AG09319 (cell line): ENCODE data around the gene TLE3.
A peak's percentile ranks its signal among the peaks of the same experiment; 100 is the strongest.

Experiments
- DNase-seq: peaks from one replicate; pipeline ENCODE4 v3.0.0-alpha.2; 2010; ENCODE audit warnings: low read depth; ENCODE audit errors: extremely low read depth
- CTCF ChIP-seq: IDR thresholded peaks from 2 replicates; pipeline ENCODE4 v1.5.1; 2011; ENCODE audit warnings: low read depth, mild to moderate bottlenecking, inconsistent platforms, low read length, moderate library complexity

The TLE3 gene

GRCh38 chr15:70023769-70024491 lies 73.8 kb downstream of the TLE3 start:
- peak; percentile 31 for DNase-seq
- no peak for TF ChIP-seq CTCF

GRCh38 chr15:70023064-70023768 lies 74.5 kb downstream of the TLE3 start:
- DNase-seq, result no peak
- TF ChIP-seq CTCF, result no peak

- TF ChIP-seq CTCF, result no peak
- no peak for DNase-seq
These were observed 77.5 kb downstream of the TLE3 start for GRCh38 chr15:70020229-70020628.

GRCh38 chr15:70018646-70019600 lies 78.8 kb downstream of the TLE3 start:
- TF ChIP-seq CTCF, result no peak
- DNase-seq, result no peak

GRCh38 chr15:70017801-70018200 lies 79.9 kb downstream of the TLE3 start:
- no peak for TF ChIP-seq CTCF
- DNase-seq, result no peak

GRCh38 chr15:70017025-70017424 lies 80.7 kb downstream of the TLE3 start:
- DNase-seq, result no peak
- no peak for TF ChIP-seq CTCF
